Neural crest cell (in vitro differentiated cells): ENCODE measurements around the gene IFNK. TPM values are rescaled to one million over a fixed set of nuclear protein-coding genes. Genes with fewer than 3 reads are reported as not detected.
A peak's percentile ranks its signal among the peaks of the same experiment; 100 is the strongest.
"Not testable (repeated sequence)": the region's sequence is repeated elsewhere in the genome, so short reads cannot be mapped to it uniquely, and the experiment has no call there.

Experiments used
- DNase-seq: peaks from one replicate; pipeline ENCODE4 v3.0.0; 2021; ENCODE audit warnings: low read depth, mixed read lengths, low spot score
- H3K27ac Mint-ChIP-seq: one replicate; pipeline ENCODE4 v1.8.0; 2021; ENCODE audit warnings: mild to moderate bottlenecking, mixed read lengths; ENCODE audit not compliant: unreplicated experiment
- H3K27me3 Mint-ChIP-seq: 2 replicates; pipeline ENCODE4 v1.8.0; 2021; ENCODE audit warnings: low read depth, mild to moderate bottlenecking, mixed read lengths
- H3K36me3 Mint-ChIP-seq: 2 replicates; pipeline ENCODE4 v1.8.0; 2021; ENCODE audit warnings: low read depth, mild to moderate bottlenecking, mixed read lengths
- H3K4me1 Mint-ChIP-seq: 2 replicates; pipeline ENCODE4 v1.8.0; 2021; ENCODE audit warnings: mixed read lengths
- H3K4me3 Mint-ChIP-seq: one replicate; pipeline ENCODE4 v1.8.0; 2021; ENCODE audit warnings: mild to moderate bottlenecking, mixed read lengths
- H3K9me3 Mint-ChIP-seq: 2 replicates; pipeline ENCODE4 v1.8.0; 2021; ENCODE audit warnings: mixed read lengths
- total RNA-seq: library from RNA; stranded (reverse); gene quantifications from 2 replicates; pipeline ENCODE4 v1.2.1, GENCODE V29; 2021
- TF ChIP-seq, protein P1 (sequence below): fragments of 200-600 bp; sonication (generic); conservative IDR thresholded peaks from 2 replicates; pipeline ENCODE4 v1.5.0; 2021; ENCODE audit warnings: antibody characterized with exemption, mild to moderate bottlenecking

Gene IFNK
- total RNA-seq, 1 donor from 2014 or later, result not detected

DNA sequence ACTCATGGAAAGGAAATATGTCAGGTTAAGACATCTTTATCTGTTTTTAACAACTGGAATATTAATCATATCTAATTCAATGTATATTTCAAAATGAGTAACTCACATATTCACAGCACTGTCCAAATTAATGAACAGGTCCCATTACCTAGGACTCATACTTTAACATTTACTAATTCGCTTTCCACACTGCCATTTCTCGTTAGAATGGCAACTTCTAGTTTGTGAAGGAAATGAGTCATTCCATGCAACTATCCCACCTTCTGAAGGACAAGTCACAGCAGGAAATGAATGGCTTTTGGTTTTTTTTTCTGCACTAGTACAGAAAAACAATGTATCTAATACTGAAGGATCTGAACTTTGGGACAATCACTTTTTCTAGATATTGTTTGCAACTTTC is 24.6 kb upstream of the IFNK start:
- Mint-ChIP-seq H3K9me3 (no peaks in the 10 kb centered on the region), H3K4me1 (peaks cover 59% of the 10 kb centered on the region), H3K27ac (no peak overlapping the region), H3K4me3 (no peak overlapping the region), H3K36me3 (peaks cover 9% of the 10 kb centered on the region), H3K27me3 (no peaks in the 10 kb centered on the region)
- no peak for DNase-seq
- TF ChIP-seq, protein P1, sequence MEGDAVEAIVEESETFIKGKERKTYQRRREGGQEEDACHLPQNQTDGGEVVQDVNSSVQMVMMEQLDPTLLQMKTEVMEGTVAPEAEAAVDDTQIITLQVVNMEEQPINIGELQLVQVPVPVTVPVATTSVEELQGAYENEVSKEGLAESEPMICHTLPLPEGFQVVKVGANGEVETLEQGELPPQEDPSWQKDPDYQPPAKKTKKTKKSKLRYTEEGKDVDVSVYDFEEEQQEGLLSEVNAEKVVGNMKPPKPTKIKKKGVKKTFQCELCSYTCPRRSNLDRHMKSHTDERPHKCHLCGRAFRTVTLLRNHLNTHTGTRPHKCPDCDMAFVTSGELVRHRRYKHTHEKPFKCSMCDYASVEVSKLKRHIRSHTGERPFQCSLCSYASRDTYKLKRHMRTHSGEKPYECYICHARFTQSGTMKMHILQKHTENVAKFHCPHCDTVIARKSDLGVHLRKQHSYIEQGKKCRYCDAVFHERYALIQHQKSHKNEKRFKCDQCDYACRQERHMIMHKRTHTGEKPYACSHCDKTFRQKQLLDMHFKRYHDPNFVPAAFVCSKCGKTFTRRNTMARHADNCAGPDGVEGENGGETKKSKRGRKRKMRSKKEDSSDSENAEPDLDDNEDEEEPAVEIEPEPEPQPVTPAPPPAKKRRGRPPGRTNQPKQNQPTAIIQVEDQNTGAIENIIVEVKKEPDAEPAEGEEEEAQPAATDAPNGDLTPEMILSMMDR, result no peak

GRCh38 chr9:27500902-27501301 is 23.2 kb upstream of the IFNK start:
- not testable (repeated sequence) for DNase-seq, H3K4me3 Mint-ChIP-seq, H3K27me3 Mint-ChIP-seq, H3K9me3 Mint-ChIP-seq, H3K27ac Mint-ChIP-seq
- H3K4me1 Mint-ChIP-seq, result peaks cover 70% of the 10 kb centered on the region
- H3K36me3 Mint-ChIP-seq, result peaks cover 18% of the 10 kb centered on the region

DNA sequence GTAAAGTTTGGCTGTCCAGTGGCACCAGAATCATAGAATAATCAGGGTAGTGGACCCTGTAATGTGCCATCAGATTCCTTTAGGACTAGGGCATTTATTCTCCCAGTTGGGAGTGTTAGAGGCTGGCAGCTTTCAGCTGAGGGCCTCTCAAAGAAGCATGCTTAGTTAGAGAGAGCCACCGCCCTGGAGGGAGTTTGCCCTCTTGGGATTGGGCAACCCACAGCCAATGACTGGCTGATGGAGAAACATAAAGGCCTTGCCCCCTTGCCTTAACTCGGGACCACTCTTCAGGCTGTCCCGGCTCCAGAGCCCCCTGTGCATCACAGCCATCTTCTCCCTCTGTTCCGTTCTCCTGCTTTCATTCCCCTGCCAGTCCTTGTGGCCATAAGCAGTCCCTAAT is 20.5 kb upstream of the IFNK start:
- TF ChIP-seq, protein P1, result no peak
- H3K27ac Mint-ChIP-seq, result no peak overlapping the region
- no peaks in the 10 kb centered on the region for H3K9me3 Mint-ChIP-seq
- DNase-seq, result no peak
- H3K4me3 Mint-ChIP-seq, result no peak overlapping the region
- H3K27me3 Mint-ChIP-seq, result no peaks in the 10 kb centered on the region
- H3K36me3 Mint-ChIP-seq, result peaks cover 24% of the 10 kb centered on the region
- peaks cover 51% of the 10 kb centered on the region for H3K4me1 Mint-ChIP-seq

DNA sequence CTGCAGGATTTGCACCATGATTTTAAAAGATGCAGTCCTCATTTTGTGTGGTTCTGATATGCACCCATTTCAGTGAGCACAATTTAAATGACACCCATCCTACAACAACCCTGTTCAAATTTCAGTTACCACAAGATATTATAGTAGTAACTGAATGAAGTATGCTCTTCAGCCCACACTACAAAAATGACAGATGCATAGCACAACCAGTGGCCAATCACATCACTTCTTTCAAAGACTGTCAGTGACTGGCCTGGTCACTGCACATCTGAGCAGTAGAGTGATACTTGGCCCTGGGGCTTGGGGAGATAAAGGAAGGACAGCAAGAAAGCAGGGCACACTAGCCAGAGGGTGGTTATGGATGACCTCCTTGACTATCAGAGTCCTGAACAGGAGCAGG is 19.8 kb upstream of the IFNK start:
- Mint-ChIP-seq H3K4me1 (peaks cover 46% of the 10 kb centered on the region), H3K27me3 (no peaks in the 10 kb centered on the region)

DNA sequence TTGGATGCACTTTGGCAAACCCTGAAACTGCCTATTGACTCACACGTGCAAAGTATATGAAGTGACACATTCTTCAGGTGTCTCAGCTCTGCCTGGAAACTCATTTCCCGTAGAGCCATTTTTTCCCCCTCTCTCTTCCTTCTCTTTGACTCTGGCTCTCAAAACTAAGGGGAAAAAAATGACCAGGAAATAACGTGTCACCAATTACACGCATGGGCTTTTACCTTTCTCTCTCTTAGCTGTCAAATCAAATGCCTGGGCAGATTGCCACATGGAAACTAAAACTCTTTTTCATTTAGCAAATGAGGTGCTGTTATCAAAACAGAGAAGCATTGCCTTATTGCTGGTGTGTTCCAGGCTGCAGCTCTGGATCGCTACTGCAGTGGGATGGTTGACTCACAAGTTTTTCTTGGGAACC is 18.3 kb upstream of the IFNK start:
- TF ChIP-seq, protein P1, result no peak
- H3K27ac Mint-ChIP-seq, result peak overlapping the region; percentile 38

More for the DNA sequence above, 19.8 kb upstream of the IFNK start:
- H3K27ac Mint-ChIP-seq, result no peak overlapping the region
- no peak for DNase-seq
- H3K9me3 Mint-ChIP-seq, result no peaks in the 10 kb centered on the region
- TF ChIP-seq, protein P1, result no peak
- H3K4me3 Mint-ChIP-seq, result no peak overlapping the region
- H3K36me3 Mint-ChIP-seq, result peaks cover 24% of the 10 kb centered on the region

GRCh38 chr9:27506981-27507380 is 17.1 kb upstream of the IFNK start:
- Mint-ChIP-seq H3K4me1 (peaks cover 36% of the 10 kb centered on the region), H3K27ac (no peak overlapping the region), H3K9me3 (no peaks in the 10 kb centered on the region), H3K4me3 (no peak overlapping the region), H3K36me3 (peaks cover 17% of the 10 kb centered on the region), H3K27me3 (no peaks in the 10 kb centered on the region)
- TF ChIP-seq, protein P1, result no peak
- no peak for DNase-seq

More for the DNA sequence above, 18.3 kb upstream of the IFNK start:
- Mint-ChIP-seq H3K4me1 (peaks cover 36% of the 10 kb centered on the region), H3K4me3 (no peak overlapping the region), H3K36me3 (peaks cover 24% of the 10 kb centered on the region), H3K9me3 (no peaks in the 10 kb centered on the region), H3K27me3 (no peaks in the 10 kb centered on the region)
- DNase-seq, result no peak
